MCF 10A (cell line): ENCODE data around the gene ANO1. TPM values are rescaled to one million over a fixed set of nuclear protein-coding genes. Genes with fewer than 3 reads are reported as not detected.

Source experiments
- BruUV-seq: library from RNA; stranded (reverse); fragments of 400-500 nt; replicated peaks from 2 replicates; lab custom pipeline; 2021; lab: Mats Ljungman, UMichigan
- CTCF ChIA-PET: fragments of 300-600 bp; sonication (Branson Sonifier 250); formaldehyde crosslinking; extraction: SDS; loops from one replicate; lab custom pipeline; 2021; ENCODE audit warnings: antibody characterized with exemption, inconsistent platforms; lab: Yijun Ruan, JAX
- POLR2A ChIA-PET: fragments of 300-600, 350-650 bp; sonication (Branson Sonifier 250); formaldehyde crosslinking; extraction: SDS; loops from one replicate; lab custom pipeline; 2020; ENCODE audit warnings: antibody characterized with exemption, inconsistent platforms; lab: Yijun Ruan, JAX
- DNase-seq: peaks from one replicate; pipeline ENCODE4 v3.0.0-alpha.2; 2018; ENCODE audit not compliant: unreplicated experiment
- H3K27ac Mint-ChIP-seq: one replicate; pipeline ENCODE4 v1.8.0; 2022; ENCODE audit warnings: mild to moderate bottlenecking, low read depth, mixed read lengths; ENCODE audit not compliant: unreplicated experiment
- H3K27me3 Mint-ChIP-seq: one replicate; pipeline ENCODE4 v1.8.0; 2022; ENCODE audit warnings: mixed read lengths; ENCODE audit not compliant: insufficient read depth, unreplicated experiment
- H3K36me3 Mint-ChIP-seq: one replicate; pipeline ENCODE4 v1.8.0; 2022; ENCODE audit warnings: mild to moderate bottlenecking, moderate library complexity, mixed read lengths; ENCODE audit not compliant: insufficient read depth, unreplicated experiment
- H3K4me1 Mint-ChIP-seq: one replicate; pipeline ENCODE4 v1.8.0; 2022; ENCODE audit warnings: mixed read lengths; ENCODE audit not compliant: insufficient read depth, unreplicated experiment
- H3K4me3 Mint-ChIP-seq: one replicate; pipeline ENCODE4 v1.8.0; 2022; ENCODE audit warnings: mild to moderate bottlenecking, moderate library complexity, mixed read lengths; ENCODE audit not compliant: unreplicated experiment
- H3K9me3 Mint-ChIP-seq: one replicate; pipeline ENCODE4 v1.8.0; 2022; ENCODE audit warnings: mixed read lengths; ENCODE audit not compliant: unreplicated experiment
- CTCF ChIP-seq: fragments of 200-600 bp; IDR thresholded peaks from one replicate; pipeline ENCODE4 v1.8.0; 2022; ENCODE audit warnings: antibody characterized with exemption, mild to moderate bottlenecking; ENCODE audit not compliant: unreplicated experiment
- intact Hi-C: fragments of 100-400 bp; cut with micrococcal nuclease; formaldehyde crosslinking; loops from 2 replicates; pipeline ENCODE4 v1.14.1; 2022
- total RNA-seq: library from RNA; stranded (reverse); gene quantifications from 2 replicates; pipeline ENCODE4 v1.2.3, GENCODE V29; 2022

The ANO1 gene
- total RNA-seq, 1 experiment from 2014 or later: not detected

- peaks cover 14% of the 10 kb centered on the region for H3K4me1 Mint-ChIP-seq
- BruUV-seq: no TSS peak
- H3K36me3 Mint-ChIP-seq: peaks cover 5% of the 10 kb centered on the region
- no peak overlapping the region for H3K27ac Mint-ChIP-seq
- ChIA-PET POLR2A (interaction anchor here (0.7 to 1.5 kb wide), 2 partner anchors 11 to 18 kb away, joined by 3 to 4 read pairs; no protein-coding TSS in a partner anchor), CTCF (interaction anchor here (1.0 kb wide), 1 partner anchor 18 kb away, joined by 3 read pairs; no protein-coding TSS in a partner anchor)
- intact Hi-C loops: no loop called here
- H3K27me3 Mint-ChIP-seq: peaks cover 31% of the 10 kb centered on the region
- no peaks in the 10 kb centered on the region for H3K9me3 Mint-ChIP-seq
- TF ChIP-seq CTCF: no peak
- no peak for DNase-seq
- no peak overlapping the region for H3K4me3 Mint-ChIP-seq
Observed at GRCh38 chr11:70142221-70142875, 64.2 kb downstream of the ANO1 start.

DNA sequence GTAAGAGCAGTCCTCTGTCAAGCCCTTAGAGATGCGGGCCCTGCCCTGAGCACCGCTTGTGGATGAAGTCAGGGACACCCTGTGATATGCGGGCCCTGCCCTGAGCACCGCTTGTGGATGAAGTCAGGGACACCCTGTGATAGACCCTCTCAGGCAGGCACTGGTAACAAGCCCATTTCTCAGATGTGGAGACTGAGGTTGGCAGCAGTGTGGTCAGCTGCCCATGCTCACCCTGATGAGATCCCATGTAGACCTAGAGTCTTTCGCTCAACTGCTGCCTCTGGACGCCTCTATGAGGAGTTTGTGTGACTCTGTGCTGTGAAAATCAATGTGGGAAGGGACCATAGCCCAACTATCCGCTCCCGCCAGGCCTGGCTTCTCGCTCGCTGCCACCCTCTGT lies 66.1 kb downstream of the ANO1 start:
- Mint-ChIP-seq H3K4me1 (peaks cover 14% of the 10 kb centered on the region), H3K9me3 (no peaks in the 10 kb centered on the region), H3K4me3 (no peak overlapping the region), H3K27ac (no peak overlapping the region), H3K36me3 (no peaks in the 10 kb centered on the region), H3K27me3 (peaks cover 31% of the 10 kb centered on the region)
- CTCF ChIA-PET: no interaction called here
- intact Hi-C loops: no loop called here
- no peak for TF ChIP-seq CTCF
- DNase-seq: no peak
- BruUV-seq: no TSS peak
- POLR2A ChIA-PET: interaction anchor here (1.5 kb wide), 1 partner anchor 16 kb away, joined by 4 read pairs; no protein-coding TSS in a partner anchor

DNA sequence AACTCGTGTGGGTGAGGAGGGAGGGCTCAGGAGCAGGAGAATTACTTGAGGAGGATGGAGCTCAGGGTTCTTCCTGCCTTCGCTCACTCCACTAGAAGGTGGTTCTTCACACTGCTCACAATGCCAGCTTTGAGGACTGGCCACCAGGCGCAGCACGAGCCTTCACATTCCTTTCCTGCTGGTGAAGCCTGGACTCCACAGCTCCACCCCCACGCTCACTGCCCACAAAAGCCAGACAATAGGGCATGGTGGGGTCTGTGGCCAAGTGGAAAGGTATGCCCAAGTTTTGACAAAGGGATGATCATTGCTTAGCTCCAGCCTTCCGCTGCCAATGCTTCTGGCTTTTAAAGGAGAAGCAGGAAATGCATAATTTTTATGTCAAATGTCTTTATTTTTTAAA lies 67.0 kb downstream of the ANO1 start:
- H3K27ac Mint-ChIP-seq: no peak overlapping the region
- ChIA-PET CTCF (no interaction called here), POLR2A (no interaction called here)
- H3K4me1 Mint-ChIP-seq: peaks cover 10% of the 10 kb centered on the region
- H3K36me3 Mint-ChIP-seq: no peaks in the 10 kb centered on the region
- intact Hi-C loops: no loop called here
- no peak overlapping the region for H3K4me3 Mint-ChIP-seq
- no peak for TF ChIP-seq CTCF
- BruUV-seq: no TSS peak
- H3K27me3 Mint-ChIP-seq: peaks cover 31% of the 10 kb centered on the region
- no peak for DNase-seq
- H3K9me3 Mint-ChIP-seq: no peaks in the 10 kb centered on the region

GRCh38 chr11:70145841-70146240 lies 67.7 kb downstream of the ANO1 start:
- ChIA-PET CTCF (no interaction called here), POLR2A (no interaction called here)
- H3K4me3 Mint-ChIP-seq: no peak overlapping the region
- no TSS peak for BruUV-seq
- intact Hi-C loops: no loop called here
- no peak for TF ChIP-seq CTCF
- H3K27me3 Mint-ChIP-seq: peaks cover 31% of the 10 kb centered on the region
- no peak overlapping the region for H3K27ac Mint-ChIP-seq
- peaks cover 7% of the 10 kb centered on the region for H3K4me1 Mint-ChIP-seq
- DNase-seq: no peak
- H3K36me3 Mint-ChIP-seq: no peaks in the 10 kb centered on the region
- no peaks in the 10 kb centered on the region for H3K9me3 Mint-ChIP-seq
